Ovary (tissue), 9 donors: ENCODE data around the gene ST7. TPM values are rescaled to one million over a fixed set of nuclear protein-coding genes. Genes with fewer than 3 reads are reported as not detected.
A peak's percentile ranks its signal among the peaks of the same experiment; 100 is the strongest.

ENCODE experiments used
- DNase-seq, 5 donors: peaks; one replicate each; pipeline ENCODE4 v3.0.0-alpha.2; 2019 to 2020
- H3K27ac ChIP-seq, 2 donors: fragments of 200-600 bp; one replicate each; pipeline versions ENCODE4 v1.5.1 to v1.8.0; 2019 to 2022
- H3K27me3 ChIP-seq: fragments of 200-600 bp; one replicate; pipeline ENCODE4 v1.8.0; 2022
- H3K36me3 ChIP-seq: fragments of 200-600 bp; sonication (generic); one replicate; pipeline ENCODE4 v1.5.1; 2019
- H3K4me1 ChIP-seq: one replicate; pipeline ENCODE4 v1.8.1; 2013; ENCODE audit warnings: mild to moderate bottlenecking, moderate library complexity; ENCODE audit not compliant: insufficient read depth
- H3K4me3 ChIP-seq: fragments of 200-600 bp; sonication (generic); one replicate; pipeline ENCODE4 v1.5.1; 2017
- H3K9me3 ChIP-seq, 2 donors: fragments of 200-600 bp in 1 of 2; sonication (generic) in 1 of 2; one replicate each; pipeline versions ENCODE4 v1.5.1 to v1.8.1; 2013 to 2019; ENCODE audit warnings: mild to moderate bottlenecking in 1 of 2, moderate library complexity in 1 of 2
- CTCF ChIP-seq, 3 donors: fragments of 450-650 bp in 2 of 3; fragments of 200-600 bp in 1 of 3; IDR thresholded peaks; one replicate each; pipeline versions ENCODE4 v1.5.1 to v1.8.0; 2016 to 2022; ENCODE audit warnings: antibody characterized with exemption in 3 of 3, mild to moderate bottlenecking in 1 of 3
- EP300 ChIP-seq: sonication (generic); formaldehyde crosslinking; IDR thresholded peaks from one replicate; pipeline ENCODE4 v1.6.1; 2017; ENCODE audit warnings: antibody characterized with exemption
- POLR2A ChIP-seq: fragments of 450-650 bp; IDR thresholded peaks from one replicate; pipeline ENCODE4 v1.6.1; 2017; ENCODE audit warnings: antibody characterized with exemption, mild to moderate bottlenecking, moderate library complexity
- WGBS, 3 donors: extraction: QIAGEN DNeasy Blood & Tissue Kit in 1 of 3; methylation state at CpG; one replicate each; pipeline versions ENCODE4 v1.1.5 to v1.1.7; 2013 to 2017; 5-methylcytosine and 5-hydroxymethylcytosine counted together
- intact Hi-C, 4 donors: fragments of 100-400 bp; cut with DNase I; formaldehyde crosslinking; loops; one replicate each; pipeline versions ENCODE4 v1.11.0 to v1.15.1; 2022 to 2023
- polyA plus RNA-seq, 2 donors: library from polyadenylated mRNA; stranded (reverse); fragments of 200-250 nt in 1 of 2; fragments of 350-450 nt in 1 of 2; fragmentation: Illumina TruSeq in 1 of 2; extraction: RNeasy Lipid Tissue Mini Kit (QIAGEN cat#74804) in 1 of 2; gene quantifications; one replicate each; pipeline ENCODE4 v1.2.3, GENCODE V29; 2013 to 2014
- total RNA-seq, 7 donors: library from RNA; depleted of rRNA in 2 of 7; stranded (reverse); fragments of >200 nt in 2 of 7; fragmentation: NEBNext Ultra II Directional in 3 of 7; extraction: Animal tissue kit (Norgen Biotek cat#: 25700) in 3 of 7; gene quantifications; one replicate each; pipeline versions ENCODE4 v1.1.0 to v1.2.4, GENCODE V29; 2016 to 2023
- donor health status: DM: no; HTN: no; CAD: no; lungs with moderate emphysema.
- donor health status: DM: no; HTN: no; CAD: no.
- donor health status: Bipolar disorder and iron deficiency.
- donor health status: DM: yes; HTN: yes; CAD: no.
- donor health status: DM: no; HTN: no; CAD: no.
- donor health status: DM: yes; HTN: yes; CAD: no.

The ST7 gene
- total and polyA plus RNA-seq, 9 donors = 14.1 to 37.7 (median 18.8) TPM

DNA sequence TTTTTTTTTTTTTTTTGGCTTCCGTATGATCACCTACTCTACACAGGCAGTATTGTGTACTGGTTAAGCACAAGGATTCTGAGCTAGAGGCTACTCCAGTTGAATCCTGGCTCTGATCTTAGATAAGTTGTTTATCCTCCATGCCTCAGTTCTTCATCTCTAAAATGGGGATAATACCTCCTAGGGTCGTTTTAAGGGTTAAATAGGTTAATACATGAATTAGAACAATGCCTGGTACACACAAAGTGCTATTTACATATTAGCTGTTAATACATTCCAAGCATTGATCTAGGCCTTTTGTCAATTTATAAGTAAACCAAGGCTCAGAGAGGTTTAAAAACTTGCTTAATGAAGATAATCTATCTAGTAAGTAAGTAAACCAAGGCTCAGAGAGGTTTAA lies 59.0 kb downstream of the ST7 start:
- H3K27ac ChIP-seq = no peak overlapping the region
- intact Hi-C loops = no loop called here
- 90 to 95% (median 93%) methylated on average over 2 of the region's 2 CpGs for WGBS, 3 donors
- H3K9me3 ChIP-seq = no peaks in the 10 kb centered on the region
- no peak for DNase-seq
- no peaks in the 10 kb centered on the region for H3K4me1 ChIP-seq
- TF ChIP-seq POLR2A (no peak), CTCF (IDR thresholded peaks at IDR 0.05) (no peak), EP300 (no peak)
- H3K27me3 ChIP-seq = no peaks in the 10 kb centered on the region
- no peaks in the 10 kb centered on the region for H3K36me3 ChIP-seq
- H3K4me3 ChIP-seq = no peak overlapping the region

GRCh38 chr7:117012696-117013095 lies 59.4 kb downstream of the ST7 start:
- Histone ChIP-seq H3K27me3 (no peaks in the 10 kb centered on the region), H3K4me3 (no peak overlapping the region), H3K4me1 (no peaks in the 10 kb centered on the region), H3K9me3 (no peaks in the 10 kb centered on the region), H3K27ac (no peak overlapping the region), H3K36me3 (no peaks in the 10 kb centered on the region)
- TF ChIP-seq POLR2A (no peak), CTCF (IDR thresholded peaks at IDR 0.05) (no peak), EP300 (no peak)
- intact Hi-C loops = no loop called here
- WGBS, 3 donors = 65 to 80% (median 78%) methylated on average over 1 of the region's 1 CpG
- no peak for DNase-seq

GRCh38 chr7:117014099-117014656 lies 60.9 kb downstream of the ST7 start:
- 55 to 62% (median 58%) methylated on average over 2 of the region's 2 CpGs for WGBS, 3 donors
- no peak overlapping the region for H3K27ac ChIP-seq
- H3K27me3 ChIP-seq = no peaks in the 10 kb centered on the region
- H3K4me3 ChIP-seq = no peak overlapping the region
- no peaks in the 10 kb centered on the region for H3K36me3 ChIP-seq
- H3K9me3 ChIP-seq = no peaks in the 10 kb centered on the region
- TF ChIP-seq CTCF (IDR thresholded peaks at IDR 0.05) (no peak), POLR2A (no peak), EP300 (no peak)
- intact Hi-C loops = no loop called here
- H3K4me1 ChIP-seq = no peaks in the 10 kb centered on the region
- no peak for DNase-seq

DNA sequence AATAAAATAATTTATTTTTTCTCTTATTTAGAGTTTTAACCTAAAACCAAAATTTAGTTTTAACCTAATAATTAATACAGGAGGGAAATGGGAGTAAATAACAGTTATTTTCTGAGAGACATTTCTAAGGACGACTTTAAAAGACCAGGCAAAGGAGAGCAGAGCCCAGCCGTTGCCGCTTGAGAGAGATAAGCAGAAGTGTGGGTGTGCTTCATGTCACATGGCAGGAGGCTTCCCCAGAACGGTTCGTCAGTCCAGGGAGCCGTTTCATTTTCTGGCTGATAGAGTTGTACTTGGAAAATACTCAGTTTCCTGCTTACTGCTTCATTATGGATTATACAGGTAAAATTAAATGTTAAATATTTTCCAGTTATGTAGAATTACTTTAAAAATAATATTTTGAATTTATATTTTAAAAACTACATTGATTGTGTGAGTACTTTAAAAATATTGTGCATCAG lies 61.4 kb downstream of the ST7 start:
- H3K27ac ChIP-seq = no peak overlapping the region
- WGBS, 3 donors = 0 to 1% (median 1%) methylated on average over 6 of the region's 6 CpGs
- intact Hi-C loops = no loop called here
- TF ChIP-seq POLR2A (no peak), CTCF (IDR thresholded peaks at IDR 0.05) (no peak), EP300 (no peak)
- H3K9me3 ChIP-seq = no peaks in the 10 kb centered on the region
- no peaks in the 10 kb centered on the region for H3K36me3 ChIP-seq
- no peak overlapping the region for H3K4me3 ChIP-seq
- H3K27me3 ChIP-seq = no peaks in the 10 kb centered on the region
- no peaks in the 10 kb centered on the region for H3K4me1 ChIP-seq
- DNase-seq = peak; percentile 54 to 62 (median 55)
